Stimulated activated effector memory CD8-positive, alpha-beta T cell treated with anti-CD3 and anti-CD28 coated beads, Interleukin-12 subunit alpha, Interleukin-12 subunit beta, amount 100 ng/mL, for 72 hours (primary cell): ENCODE data around the gene RELN.

Experiments used
- ATAC-seq: fragments of 150-1000 bp; cut with Tn5 transposase; 2 replicates; pipeline ENCODE4 v1.10.0; 2021
- DNase-seq, 2 donors: peaks; one replicate each; pipeline ENCODE4 v3.0.0; 2021 to 2022; ENCODE audit warnings: low spot score in 2 of 2
- H3K27ac Mint-ChIP-seq: one replicate; pipeline ENCODE4 v1.8.0; 2022; ENCODE audit warnings: mild to moderate bottlenecking, mixed read lengths
- H3K36me3 Mint-ChIP-seq: one replicate; pipeline ENCODE4 v1.8.0; 2022; ENCODE audit warnings: mild to moderate bottlenecking, mixed read lengths
- H3K4me1 Mint-ChIP-seq: one replicate; pipeline ENCODE4 v1.8.0; 2022; ENCODE audit warnings: mixed read lengths
- H3K4me3 Mint-ChIP-seq: one replicate; pipeline ENCODE4 v1.8.0; 2022; ENCODE audit warnings: mild to moderate bottlenecking, mixed read lengths
- H3K9me3 Mint-ChIP-seq: one replicate; pipeline ENCODE4 v1.8.0; 2022; ENCODE audit warnings: mixed read lengths

Gene RELN

DNA sequence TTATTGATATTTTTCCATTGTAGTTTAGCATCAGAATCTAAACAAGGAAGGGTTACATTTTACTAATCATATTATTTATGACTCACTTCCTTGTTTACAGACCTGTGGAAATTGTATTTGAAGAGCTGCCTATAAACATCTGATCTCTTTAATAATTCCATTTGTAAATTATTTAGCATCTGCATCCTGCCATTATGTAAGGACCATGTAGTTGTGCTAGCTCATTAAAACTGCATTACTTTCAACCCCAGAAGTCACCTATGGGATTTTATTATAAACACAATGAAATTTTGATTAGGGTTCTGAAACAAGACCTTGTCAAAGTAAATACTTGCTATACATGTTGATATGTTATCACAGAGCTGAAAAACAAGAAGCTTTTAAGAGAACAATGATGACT lies 396.6 kb downstream of the RELN start:
- Mint-ChIP-seq H3K4me1 (no peaks in the 10 kb centered on the region), H3K36me3 (no peaks in the 10 kb centered on the region), H3K4me3 (no peak overlapping the region), H3K27ac (no peak overlapping the region), H3K9me3 (no peaks in the 10 kb centered on the region)
- ATAC-seq (no peak), DNase-seq (no peak)

DNA sequence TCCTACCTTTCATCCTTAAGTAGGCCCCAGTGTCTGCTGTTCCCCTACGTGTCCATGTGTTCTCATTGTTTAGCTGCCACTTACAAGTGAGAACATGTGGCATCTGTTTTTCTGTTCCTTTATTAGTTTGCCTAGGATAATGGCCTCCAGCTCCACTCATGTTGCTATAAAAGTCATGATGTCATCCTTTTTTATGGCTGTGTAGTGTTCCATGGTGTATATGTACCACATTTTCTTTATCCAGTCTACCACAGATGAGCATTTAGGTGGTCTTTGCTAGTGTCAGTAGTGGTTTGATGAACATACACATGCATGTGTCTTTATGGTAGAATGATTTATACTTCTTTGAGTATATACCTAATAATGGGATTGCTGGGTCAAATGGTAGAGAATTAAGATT lies 397.3 kb downstream of the RELN start:
- no peak for DNase-seq
- Mint-ChIP-seq H3K4me3 (no peak overlapping the region), H3K9me3 (no peaks in the 10 kb centered on the region), H3K27ac (no peak overlapping the region), H3K36me3 (no peaks in the 10 kb centered on the region), H3K4me1 (no peaks in the 10 kb centered on the region)
- no peak for ATAC-seq

DNA sequence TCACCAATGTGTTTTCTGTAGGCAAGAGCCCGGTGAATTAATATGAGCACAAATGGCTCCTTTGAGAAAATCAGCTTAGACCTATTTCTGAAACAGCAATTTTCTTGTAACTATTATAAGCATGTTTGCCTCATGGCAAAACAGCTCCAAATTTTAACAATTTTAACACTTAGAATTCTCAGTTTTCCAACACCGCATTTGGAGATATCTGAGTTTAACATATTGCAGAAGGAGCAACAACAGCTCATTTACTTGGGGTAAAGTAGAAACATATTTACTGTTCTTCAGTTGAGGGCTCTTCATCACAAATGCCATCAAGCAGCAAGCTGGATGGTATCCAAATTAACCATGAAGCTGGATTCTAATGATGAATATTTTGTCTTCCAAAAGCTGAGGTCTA lies 409.4 kb downstream of the RELN start:
- ATAC-seq (no peak), DNase-seq (no peak)
- H3K4me1 Mint-ChIP-seq: no peaks in the 10 kb centered on the region
- no peaks in the 10 kb centered on the region for H3K9me3 Mint-ChIP-seq
- no peak overlapping the region for H3K4me3 Mint-ChIP-seq
- no peak overlapping the region for H3K27ac Mint-ChIP-seq
- H3K36me3 Mint-ChIP-seq: no peaks in the 10 kb centered on the region

DNA sequence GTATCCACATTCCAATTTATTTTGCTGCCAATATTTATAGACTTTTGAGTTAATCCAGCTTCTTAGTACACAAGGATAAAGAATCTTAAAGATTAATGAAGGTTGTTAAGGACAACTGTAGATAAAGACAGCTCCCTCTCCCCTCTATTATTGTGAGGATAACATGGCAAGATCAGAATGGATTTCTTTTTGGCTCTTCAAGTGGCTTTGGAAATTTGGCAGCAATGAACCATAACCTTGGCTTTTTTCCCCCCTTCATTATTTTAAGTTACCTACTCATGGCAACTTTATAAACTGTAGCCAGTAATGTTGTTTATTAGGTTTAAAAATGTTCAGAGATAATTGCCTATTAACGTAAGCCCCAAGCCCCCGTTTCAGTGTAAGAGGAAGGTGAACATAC lies 412.4 kb downstream of the RELN start:
- ATAC-seq (no peak), DNase-seq (no peak)
- no peaks in the 10 kb centered on the region for H3K36me3 Mint-ChIP-seq
- no peak overlapping the region for H3K4me3 Mint-ChIP-seq
- no peaks in the 10 kb centered on the region for H3K4me1 Mint-ChIP-seq
- no peaks in the 10 kb centered on the region for H3K9me3 Mint-ChIP-seq
- no peak overlapping the region for H3K27ac Mint-ChIP-seq

DNA sequence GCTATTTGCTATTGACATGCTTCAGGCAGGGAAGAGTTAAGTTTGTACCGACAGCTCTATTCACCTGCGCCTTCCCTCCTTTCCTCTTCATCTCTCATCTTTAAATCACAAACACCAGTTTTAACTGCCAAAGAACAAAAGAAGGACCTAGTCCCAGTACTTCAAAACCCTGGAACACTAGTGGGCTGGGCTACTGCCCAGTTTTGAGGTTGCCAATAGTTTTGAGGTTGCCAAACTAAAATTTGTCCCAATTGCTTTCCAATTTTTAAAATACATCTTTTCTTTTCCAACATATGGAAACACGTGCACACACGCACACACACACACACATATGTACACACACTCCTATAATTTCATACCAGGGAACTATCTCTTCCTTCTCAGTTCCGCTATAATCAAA lies 412.8 kb downstream of the RELN start:
- Mint-ChIP-seq H3K9me3 (no peaks in the 10 kb centered on the region), H3K4me1 (no peaks in the 10 kb centered on the region), H3K36me3 (no peaks in the 10 kb centered on the region), H3K4me3 (no peak overlapping the region), H3K27ac (no peak overlapping the region)
- ATAC-seq (no peak), DNase-seq (no peak)

DNA sequence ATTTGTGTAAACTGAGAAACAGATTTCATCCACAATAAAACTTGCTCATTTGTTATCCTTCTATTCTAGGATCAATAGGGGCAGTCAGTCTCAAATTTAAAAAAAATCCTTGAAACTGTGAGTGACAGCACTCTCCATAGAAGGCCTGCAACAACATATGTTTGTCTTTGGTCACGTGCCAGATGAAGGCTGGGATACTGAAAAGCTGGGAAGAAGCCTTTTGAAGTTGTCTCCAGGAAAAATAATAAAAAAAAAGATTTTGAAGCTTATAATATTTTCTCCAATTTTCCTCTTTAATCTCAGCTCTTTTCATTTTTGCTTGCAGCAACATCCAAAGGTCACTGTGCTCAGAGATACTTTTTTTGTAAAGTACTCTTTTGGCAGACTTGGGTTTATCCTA lies 414.9 kb downstream of the RELN start:
- no peak for ATAC-seq
- Mint-ChIP-seq H3K9me3 (no peaks in the 10 kb centered on the region), H3K36me3 (no peaks in the 10 kb centered on the region), H3K4me3 (no peak overlapping the region), H3K4me1 (no peaks in the 10 kb centered on the region), H3K27ac (no peak overlapping the region)
- no peak for DNase-seq

DNA sequence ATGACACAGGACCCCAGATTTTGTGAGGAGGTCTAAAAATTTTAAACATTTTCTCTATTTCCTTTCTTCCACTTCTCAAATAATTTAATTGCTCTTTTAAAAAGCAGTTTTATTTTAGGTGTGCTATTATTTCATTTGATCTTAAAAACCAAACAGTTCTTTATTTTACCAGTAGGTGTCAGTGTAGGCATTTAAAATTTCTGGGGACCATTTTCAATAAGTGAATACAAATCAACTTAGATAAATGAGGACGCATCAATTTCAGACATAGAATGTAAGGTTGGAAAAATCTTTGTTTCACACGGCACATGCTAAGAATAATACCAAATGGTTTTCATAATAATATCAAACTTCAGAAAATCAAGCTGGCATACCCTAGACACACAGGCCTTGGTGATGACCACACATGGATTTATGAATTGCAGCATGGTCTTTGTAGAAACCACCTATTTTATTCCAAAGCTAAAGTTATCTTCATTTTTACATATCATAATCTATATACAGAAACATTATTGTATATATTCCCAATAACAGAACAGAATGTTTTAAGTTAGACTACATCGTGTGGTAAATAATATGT lies 415.9 kb downstream of the RELN start:
- no peak overlapping the region for H3K4me3 Mint-ChIP-seq
- DNase-seq (no peak), ATAC-seq (no peak)
- H3K36me3 Mint-ChIP-seq: no peaks in the 10 kb centered on the region
- no peak overlapping the region for H3K27ac Mint-ChIP-seq
- H3K9me3 Mint-ChIP-seq: no peaks in the 10 kb centered on the region
- H3K4me1 Mint-ChIP-seq: no peaks in the 10 kb centered on the region

DNA sequence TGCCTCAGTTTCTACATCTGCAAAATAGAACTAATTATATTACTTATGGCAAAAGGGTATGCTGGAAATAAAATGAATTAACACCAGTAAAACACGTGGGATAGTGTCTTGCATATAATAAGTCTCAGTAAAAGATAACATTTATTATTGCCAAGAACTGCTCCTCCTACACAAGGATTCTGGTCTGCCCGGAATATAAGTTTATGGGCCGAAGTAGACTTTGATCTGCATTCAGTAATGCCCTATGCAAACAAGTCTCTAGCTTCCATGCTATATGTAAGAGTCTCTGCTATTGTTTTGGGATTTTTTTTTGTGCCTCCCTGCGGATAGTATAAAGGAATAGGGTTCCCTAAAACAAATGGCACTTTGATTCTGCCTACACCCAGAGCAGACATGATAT lies 417.9 kb downstream of the RELN start:
- Mint-ChIP-seq H3K4me3 (no peak overlapping the region), H3K9me3 (no peaks in the 10 kb centered on the region), H3K36me3 (no peaks in the 10 kb centered on the region), H3K4me1 (no peaks in the 10 kb centered on the region), H3K27ac (no peak overlapping the region)
- ATAC-seq (no peak), DNase-seq (no peak)

DNA sequence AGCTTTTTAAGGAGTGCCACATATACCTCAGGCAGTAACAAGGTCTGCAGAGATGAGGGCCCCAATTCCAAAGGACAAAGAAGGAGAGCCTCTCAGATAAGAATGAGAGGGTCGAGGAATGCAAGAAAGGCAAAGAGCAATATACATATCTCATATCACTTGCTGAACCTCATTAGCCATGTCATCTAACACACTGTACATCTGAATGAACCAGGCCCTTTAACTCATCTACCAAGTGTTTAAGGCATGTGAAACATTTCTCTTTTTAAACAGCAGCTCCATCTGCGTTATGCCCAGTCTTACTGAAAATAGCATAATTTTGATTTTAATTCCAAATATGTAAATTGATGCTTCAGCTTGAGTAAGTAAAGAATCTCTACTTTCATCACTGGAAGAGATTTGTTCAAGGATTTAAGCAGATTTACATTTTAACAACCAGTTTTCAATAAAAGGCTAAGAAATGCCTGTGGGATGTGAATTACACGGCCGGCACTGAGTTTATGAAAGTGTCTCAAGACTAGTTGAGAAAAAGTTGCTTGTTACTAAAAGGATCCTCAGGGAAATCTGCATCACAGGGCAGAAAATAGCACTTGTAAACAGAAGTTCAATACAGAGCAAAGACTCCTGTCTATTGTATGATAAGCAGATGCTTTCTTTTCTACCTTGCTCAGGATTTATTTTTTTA lies 419.7 kb downstream of the RELN start:
- Mint-ChIP-seq H3K4me1 (no peaks in the 10 kb centered on the region), H3K4me3 (no peak overlapping the region), H3K27ac (no peak overlapping the region), H3K36me3 (no peaks in the 10 kb centered on the region), H3K9me3 (no peaks in the 10 kb centered on the region)
- DNase-seq (no peak), ATAC-seq (no peak)

DNA sequence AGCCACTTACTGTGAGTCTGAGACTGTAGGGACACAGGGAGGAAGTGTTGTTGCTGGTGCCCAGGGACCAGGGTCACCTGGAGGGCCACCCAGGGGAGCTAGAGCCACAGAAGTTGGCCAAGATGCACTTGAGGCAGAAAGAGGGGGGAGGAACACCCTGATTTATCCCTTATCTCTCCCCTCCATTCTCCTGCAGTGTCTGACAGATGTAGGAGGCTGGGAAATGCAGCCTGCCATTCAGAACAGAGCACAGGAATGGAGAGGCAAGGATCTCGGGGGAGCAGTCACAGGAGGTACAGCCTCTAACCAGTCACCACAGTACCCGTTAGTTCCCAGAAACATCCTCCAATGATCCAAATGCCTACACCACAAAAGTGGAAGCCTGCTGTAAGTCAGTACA lies 425.0 kb downstream of the RELN start:
- Mint-ChIP-seq H3K9me3 (no peaks in the 10 kb centered on the region), H3K4me1 (no peaks in the 10 kb centered on the region), H3K4me3 (no peak overlapping the region), H3K27ac (no peak overlapping the region), H3K36me3 (no peaks in the 10 kb centered on the region)
- no peak for DNase-seq
- no peak for ATAC-seq

DNA sequence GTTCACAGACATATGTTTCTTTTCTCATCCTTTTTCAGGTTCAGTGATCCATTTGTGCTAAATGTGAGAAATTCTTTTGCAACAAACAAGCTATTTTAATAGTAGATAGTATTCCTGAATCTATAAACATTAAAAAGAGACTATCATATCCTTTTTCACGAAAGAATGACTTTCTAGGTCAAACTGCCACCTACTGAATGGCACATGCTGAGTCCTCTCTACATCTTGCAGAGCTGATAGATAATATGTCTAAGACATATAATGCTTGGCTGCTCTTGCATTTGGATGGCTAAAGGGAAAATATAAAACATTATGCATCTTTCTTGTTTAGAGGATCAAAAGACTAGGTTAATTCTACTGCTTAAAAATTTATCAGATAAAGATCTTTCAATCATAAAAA lies 429.3 kb downstream of the RELN start:
- ATAC-seq: no peak
- no peak overlapping the region for H3K4me3 Mint-ChIP-seq
- H3K27ac Mint-ChIP-seq: no peak overlapping the region
- H3K4me1 Mint-ChIP-seq: no peaks in the 10 kb centered on the region
- H3K36me3 Mint-ChIP-seq: no peaks in the 10 kb centered on the region
- no peak for DNase-seq
- H3K9me3 Mint-ChIP-seq: no peaks in the 10 kb centered on the region

DNA sequence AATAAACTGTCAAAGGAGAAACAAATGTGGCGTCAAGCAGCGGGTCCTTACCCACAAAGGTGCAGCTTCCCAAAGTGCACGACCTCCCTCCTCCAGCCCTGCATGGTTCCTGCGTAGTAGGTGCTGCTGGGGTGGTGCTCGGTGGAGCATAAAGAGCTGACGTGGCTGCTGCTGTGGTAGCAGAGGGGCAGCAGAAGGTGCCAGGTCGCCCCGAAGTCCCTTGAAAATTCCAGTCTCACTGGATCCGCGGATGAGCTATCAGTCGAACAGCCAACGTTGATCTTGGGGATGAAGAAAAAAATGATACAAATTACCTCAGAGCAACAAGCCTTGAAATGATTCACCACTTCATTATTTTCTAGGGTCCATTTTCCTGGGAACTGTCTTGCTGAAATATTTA lies 438.4 kb downstream of the RELN start:
- no peaks in the 10 kb centered on the region for H3K9me3 Mint-ChIP-seq
- H3K4me3 Mint-ChIP-seq: no peak overlapping the region
- DNase-seq (no peak), ATAC-seq (no peak)
- H3K36me3 Mint-ChIP-seq: no peaks in the 10 kb centered on the region
- no peaks in the 10 kb centered on the region for H3K4me1 Mint-ChIP-seq
- H3K27ac Mint-ChIP-seq: no peak overlapping the region

DNA sequence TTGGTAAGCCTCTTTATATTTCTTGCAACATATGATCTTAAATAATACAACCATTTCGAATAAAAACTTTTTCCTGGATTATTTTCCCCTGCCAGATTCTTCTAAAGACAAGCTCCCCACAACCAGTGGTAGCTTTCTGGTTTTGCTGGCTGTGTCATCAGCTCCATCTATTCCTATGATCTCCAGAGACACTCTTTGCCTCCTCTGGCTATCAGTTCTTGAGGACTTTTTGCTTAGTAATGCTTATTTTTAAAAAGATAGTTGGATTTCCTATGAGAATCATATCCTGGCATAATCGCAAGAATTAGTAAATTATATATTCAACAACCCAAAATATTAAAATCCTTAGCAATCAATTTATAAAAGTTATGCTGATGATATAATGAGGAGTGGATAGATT lies 439.7 kb downstream of the RELN start:
- H3K36me3 Mint-ChIP-seq: no peaks in the 10 kb centered on the region
- H3K4me1 Mint-ChIP-seq: no peaks in the 10 kb centered on the region
- H3K9me3 Mint-ChIP-seq: no peaks in the 10 kb centered on the region
- no peak overlapping the region for H3K4me3 Mint-ChIP-seq
- ATAC-seq: no peak
- no peak for DNase-seq
- no peak overlapping the region for H3K27ac Mint-ChIP-seq

DNA sequence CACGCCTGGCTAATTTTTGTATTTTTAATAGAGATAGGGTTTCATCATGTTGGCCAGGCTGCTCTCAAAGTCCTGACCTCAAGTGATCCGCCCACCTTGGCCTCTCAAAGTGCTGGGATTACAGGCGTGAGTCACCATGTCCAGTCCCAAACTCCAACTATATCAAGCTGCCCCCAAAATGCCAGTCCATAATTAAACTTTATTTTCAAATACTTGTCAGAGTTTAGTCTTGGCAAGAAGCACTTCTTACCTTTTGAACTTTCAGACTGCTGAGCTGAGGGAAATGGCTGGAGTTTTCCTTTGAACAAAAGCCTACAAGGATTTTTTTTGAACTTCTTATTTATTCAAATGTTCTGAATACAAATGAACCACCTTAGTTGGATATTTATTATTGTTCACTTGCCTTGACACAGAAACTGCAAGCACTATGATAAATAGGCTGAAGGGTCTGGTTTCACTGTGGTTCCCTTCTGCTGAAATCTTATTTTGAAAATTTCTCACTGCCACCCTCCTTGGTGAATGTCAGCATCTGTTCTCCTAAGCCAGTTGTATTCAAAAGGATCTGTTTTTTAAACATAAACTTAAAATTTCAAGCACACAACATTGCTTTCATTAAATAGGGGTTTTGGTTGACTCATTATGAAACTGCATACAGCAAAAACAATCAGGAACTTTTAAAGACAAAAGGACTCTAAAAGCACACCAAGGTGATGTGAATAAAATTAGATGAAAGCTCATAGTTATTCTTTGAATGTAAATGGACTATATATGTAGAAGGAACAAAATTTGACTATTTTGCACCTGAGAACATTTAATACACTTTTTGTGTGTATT lies 441.8 kb downstream of the RELN start:
- ATAC-seq (no peak), DNase-seq (no peak)
- Mint-ChIP-seq H3K36me3 (no peaks in the 10 kb centered on the region), H3K4me1 (no peaks in the 10 kb centered on the region), H3K27ac (no peak overlapping the region), H3K9me3 (no peaks in the 10 kb centered on the region), H3K4me3 (no peak overlapping the region)

DNA sequence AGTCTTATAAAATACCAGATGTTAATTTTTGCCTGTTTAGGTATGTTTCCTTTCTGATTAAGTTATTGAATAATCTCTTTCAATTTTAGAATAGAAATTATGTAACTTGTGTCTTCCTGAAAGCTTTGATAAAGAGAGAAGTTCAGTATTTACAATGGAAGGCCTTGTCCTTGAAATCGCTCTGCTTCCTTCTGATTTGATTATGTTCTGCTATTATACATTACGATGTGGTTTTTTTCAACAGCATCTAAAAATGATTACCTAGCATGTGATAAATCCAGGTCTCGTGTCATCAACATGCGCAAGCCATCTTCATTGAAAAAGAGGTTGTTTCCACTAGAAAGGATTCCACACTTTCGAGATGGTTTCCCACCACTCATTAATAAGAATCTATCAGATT lies 447.0 kb downstream of the RELN start:
- no peak overlapping the region for H3K4me3 Mint-ChIP-seq
- H3K27ac Mint-ChIP-seq: no peak overlapping the region
- no peak for ATAC-seq
- no peak for DNase-seq
- no peaks in the 10 kb centered on the region for H3K36me3 Mint-ChIP-seq
- no peaks in the 10 kb centered on the region for H3K4me1 Mint-ChIP-seq
- H3K9me3 Mint-ChIP-seq: no peaks in the 10 kb centered on the region

DNA sequence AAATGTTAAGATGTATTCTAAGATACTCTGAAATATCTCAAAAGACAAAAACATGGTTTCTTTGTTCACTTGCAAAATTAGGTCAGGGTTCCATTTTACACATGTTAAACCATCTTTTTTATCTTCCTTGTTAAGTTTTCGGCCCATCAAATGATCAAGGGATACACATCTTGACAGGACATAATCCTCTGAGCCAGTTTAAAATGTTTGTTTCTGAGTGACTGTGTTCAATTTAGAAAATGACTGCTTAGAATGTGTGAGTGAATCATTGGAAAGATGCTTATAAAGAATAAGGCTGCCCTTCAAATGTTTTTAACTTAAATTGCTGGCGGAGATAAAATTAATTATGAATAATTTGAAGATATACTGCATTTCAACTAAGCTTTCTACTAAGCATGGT lies 447.5 kb downstream of the RELN start:
- Mint-ChIP-seq H3K27ac (no peak overlapping the region), H3K9me3 (no peaks in the 10 kb centered on the region), H3K36me3 (no peaks in the 10 kb centered on the region), H3K4me1 (no peaks in the 10 kb centered on the region), H3K4me3 (no peak overlapping the region)
- ATAC-seq: no peak
- no peak for DNase-seq
